GM21737 (cell line): Measurements from ENCODE around the gene PAX4.
"Not testable (repeated sequence)": the region's sequence is repeated elsewhere in the genome, so short reads cannot be mapped to it uniquely, and the experiment has no call there.

Experiments used
- ATAC-seq: cut with Tn5 transposase; IDR thresholded peaks from one replicate; pipeline ENCODE4 v1.9.1; 2021; ENCODE audit warnings: mild to moderate bottlenecking, moderate library complexity; ENCODE audit not compliant: unreplicated experiment

Gene PAX4

GRCh38 chr7:127586346-127586745 is 31.6 kb downstream of the PAX4 start:
- ATAC-seq: no peak

- ATAC-seq: peak; percentile 82
Measured at GRCh38 chr7:127585044-127585953, 32.6 kb downstream of the PAX4 start, which contains the start of gene GCC1. TSS of gene GCC1 (minus strand) at chr7:127585596. CDS start at chr7:127585182, 414 bp downstream.

GRCh38 chr7:127584648-127585043 is 33.3 kb downstream of the PAX4 start:
- no peak for ATAC-seq

- no peak for ATAC-seq
Measured at GRCh38 chr7:127582361-127582760, 35.6 kb downstream of the PAX4 start.

- ATAC-seq: no peak
Measured at GRCh38 chr7:127581716-127582115, 36.2 kb downstream of the PAX4 start.

GRCh38 chr7:127580612-127581011 is 37.3 kb downstream of the PAX4 start:
- no peak for ATAC-seq

- no peak for ATAC-seq
Measured at GRCh38 chr7:127578711-127579275, 39.1 kb downstream of the PAX4 start.

- ATAC-seq: no peak
Measured at GRCh38 chr7:127578036-127578684, 39.8 kb downstream of the PAX4 start.

GRCh38 chr7:127571741-127572505 is 46.0 kb downstream of the PAX4 start:
- no peak for ATAC-seq

GRCh38 chr7:127568034-127568433 is 49.9 kb downstream of the PAX4 start:
- not testable (repeated sequence) for ATAC-seq

- no peak for ATAC-seq
Measured at GRCh38 chr7:127566242-127566641, 51.7 kb downstream of the PAX4 start.
